ENCODE results near the gene PCNX2. TPM values are rescaled to one million over a fixed set of nuclear protein-coding genes. Genes with fewer than 3 reads are reported as not detected.
A peak's percentile ranks its signal among the peaks of the same experiment; 100 is the strongest.

Gene PCNX2
- total RNA-seq, 2 experiments from 2014 or later = 17.6 to 31.7 TPM

GRCh38 chr1:232999956-233000625, 295.4 kb downstream of the PCNX2 start:
- H3K36me3 Mint-ChIP-seq = peaks cover 46% of the 10 kb centered on the region

GRCh38 chr1:232998646-232999045, 296.9 kb downstream of the PCNX2 start:
- no peak overlapping the region for H3K4me3 Mint-ChIP-seq
- peaks cover 9% of the 10 kb centered on the region for H3K9me3 Mint-ChIP-seq (ENCODE audit: low read depth)
- DNase-seq (no peak), ATAC-seq (no peak)
- H3K4me1 Mint-ChIP-seq = no peaks in the 10 kb centered on the region
- H3K27me3 Mint-ChIP-seq = no peaks in the 10 kb centered on the region
- H3K27ac Mint-ChIP-seq = no peak overlapping the region
- CTCF ChIA-PET = no interaction called here
- peaks cover 58% of the 10 kb centered on the region for H3K36me3 Mint-ChIP-seq

More at GRCh38 chr1:232999956-233000625, 295.4 kb downstream of the PCNX2 start:
- ATAC-seq (no peak), DNase-seq (no peak)
- Mint-ChIP-seq H3K27me3 (no peaks in the 10 kb centered on the region), H3K9me3 (ENCODE audit: low read depth) (peaks cover 2% of the 10 kb centered on the region), H3K4me3 (no peak overlapping the region), H3K27ac (no peak overlapping the region), H3K4me1 (no peaks in the 10 kb centered on the region)
- CTCF ChIA-PET = interaction anchor here (1.3 kb wide), 1 partner anchor 13 kb away, joined by 3 read pairs; no protein-coding TSS in a partner anchor

GRCh38 chr1:232998138-232998537, 297.4 kb downstream of the PCNX2 start:
- CTCF ChIA-PET = no interaction called here
- no peak overlapping the region for H3K4me3 Mint-ChIP-seq
- DNase-seq (no peak), ATAC-seq (no peak)
- no peaks in the 10 kb centered on the region for H3K27me3 Mint-ChIP-seq
- H3K27ac Mint-ChIP-seq = no peak overlapping the region
- no peaks in the 10 kb centered on the region for H3K4me1 Mint-ChIP-seq
- peaks cover 11% of the 10 kb centered on the region for H3K9me3 Mint-ChIP-seq (ENCODE audit: low read depth)
- peaks cover 61% of the 10 kb centered on the region for H3K36me3 Mint-ChIP-seq

- H3K27ac Mint-ChIP-seq = no peak overlapping the region
- H3K36me3 Mint-ChIP-seq = peaks cover 71% of the 10 kb centered on the region
- H3K27me3 Mint-ChIP-seq = no peaks in the 10 kb centered on the region
- ATAC-seq (no peak), DNase-seq (no peak)
- CTCF ChIA-PET = no interaction called here
- H3K4me3 Mint-ChIP-seq = no peak overlapping the region
- H3K4me1 Mint-ChIP-seq = peaks cover 2% of the 10 kb centered on the region
- H3K9me3 Mint-ChIP-seq (ENCODE audit: low read depth) = peaks cover 12% of the 10 kb centered on the region
These were observed 299.4 kb downstream of the PCNX2 start for GRCh38 chr1:232996143-232996542.

- H3K27ac Mint-ChIP-seq = no peak overlapping the region
- H3K9me3 Mint-ChIP-seq (ENCODE audit: low read depth) = peaks cover 12% of the 10 kb centered on the region
- peaks cover 11% of the 10 kb centered on the region for H3K4me1 Mint-ChIP-seq
- no peaks in the 10 kb centered on the region for H3K27me3 Mint-ChIP-seq
- peaks cover 69% of the 10 kb centered on the region for H3K36me3 Mint-ChIP-seq
- CTCF ChIA-PET = no interaction called here
- ATAC-seq = no peak
- H3K4me3 Mint-ChIP-seq = no peak overlapping the region
- DNase-seq = no peak
These were observed 300.3 kb downstream of the PCNX2 start for GRCh38 chr1:232995189-232995588.

GRCh38 chr1:232993555-232993954, 302.0 kb downstream of the PCNX2 start:
- Mint-ChIP-seq H3K9me3 (ENCODE audit: low read depth) (peaks cover 12% of the 10 kb centered on the region), H3K27ac (no peak overlapping the region), H3K36me3 (peaks cover 59% of the 10 kb centered on the region), H3K27me3 (no peaks in the 10 kb centered on the region), H3K4me3 (no peak overlapping the region), H3K4me1 (peaks cover 12% of the 10 kb centered on the region)
- CTCF ChIA-PET = no interaction called here
- DNase-seq = no peak
- ATAC-seq = no peak

GRCh38 chr1:232992227-232992626, 303.3 kb downstream of the PCNX2 start:
- Mint-ChIP-seq H3K27ac (no peak overlapping the region), H3K4me3 (no peak overlapping the region), H3K36me3 (peaks cover 49% of the 10 kb centered on the region), H3K4me1 (peaks cover 12% of the 10 kb centered on the region), H3K27me3 (no peaks in the 10 kb centered on the region), H3K9me3 (ENCODE audit: low read depth) (peaks cover 12% of the 10 kb centered on the region)
- CTCF ChIA-PET = no interaction called here
- DNase-seq = no peak
- no peak for ATAC-seq

- Mint-ChIP-seq H3K27me3 (no peaks in the 10 kb centered on the region), H3K36me3 (peaks cover 41% of the 10 kb centered on the region), H3K9me3 (ENCODE audit: low read depth) (peaks cover 12% of the 10 kb centered on the region), H3K27ac (no peak overlapping the region), H3K4me1 (peaks cover 12% of the 10 kb centered on the region), H3K4me3 (no peak overlapping the region)
- ATAC-seq = no peak
- no peak for DNase-seq
- CTCF ChIA-PET = no interaction called here
These were observed 304.3 kb downstream of the PCNX2 start for GRCh38 chr1:232991238-232991637.

GRCh38 chr1:232990176-232991128, 305.1 kb downstream of the PCNX2 start:
- no peak overlapping the region for H3K4me3 Mint-ChIP-seq
- H3K27me3 Mint-ChIP-seq = no peaks in the 10 kb centered on the region
- peak; percentile 39 for ATAC-seq
- CTCF ChIA-PET = no interaction called here
- H3K27ac Mint-ChIP-seq = no peak overlapping the region
- H3K4me1 Mint-ChIP-seq = peaks cover 12% of the 10 kb centered on the region
- H3K36me3 Mint-ChIP-seq = peaks cover 39% of the 10 kb centered on the region
- peaks cover 12% of the 10 kb centered on the region for H3K9me3 Mint-ChIP-seq (ENCODE audit: low read depth)
- DNase-seq = no peak

GRCh38 chr1:232988572-232989040, 306.9 kb downstream of the PCNX2 start:
- H3K27me3 Mint-ChIP-seq = no peaks in the 10 kb centered on the region
- H3K4me1 Mint-ChIP-seq = peaks cover 12% of the 10 kb centered on the region
- no peak overlapping the region for H3K27ac Mint-ChIP-seq
- peaks cover 6% of the 10 kb centered on the region for H3K9me3 Mint-ChIP-seq (ENCODE audit: low read depth)
- ATAC-seq (no peak), DNase-seq (no peak)
- no peak overlapping the region for H3K4me3 Mint-ChIP-seq
- CTCF ChIA-PET = no interaction called here
- peaks cover 26% of the 10 kb centered on the region for H3K36me3 Mint-ChIP-seq

GRCh38 chr1:232987774-232988140, 307.8 kb downstream of the PCNX2 start:
- no peak for ATAC-seq

GRCh38 chr1:232987046-232987773, 308.3 kb downstream of the PCNX2 start:
- no peaks in the 10 kb centered on the region for H3K9me3 Mint-ChIP-seq (ENCODE audit: low read depth)
- no peaks in the 10 kb centered on the region for H3K27me3 Mint-ChIP-seq
- peaks cover 13% of the 10 kb centered on the region for H3K36me3 Mint-ChIP-seq
- DNase-seq (peak; percentile 23), ATAC-seq (no peak)
- H3K4me3 Mint-ChIP-seq = no peak overlapping the region
- no peak overlapping the region for H3K27ac Mint-ChIP-seq
- H3K4me1 Mint-ChIP-seq = peaks cover 12% of the 10 kb centered on the region
- CTCF ChIA-PET = interaction anchor here (1.6 kb wide), 1 partner anchor 13 kb away, joined by 3 read pairs; no protein-coding TSS in a partner anchor

More at GRCh38 chr1:232987774-232988140, 307.8 kb downstream of the PCNX2 start:
- CTCF ChIA-PET = interaction anchor here (1.6 kb wide), 1 partner anchor 13 kb away, joined by 3 read pairs; no protein-coding TSS in a partner anchor
- no peaks in the 10 kb centered on the region for H3K9me3 Mint-ChIP-seq (ENCODE audit: low read depth)
- H3K36me3 Mint-ChIP-seq = peaks cover 19% of the 10 kb centered on the region
- no peak for DNase-seq
- no peak overlapping the region for H3K4me3 Mint-ChIP-seq
- no peak overlapping the region for H3K27ac Mint-ChIP-seq
- no peaks in the 10 kb centered on the region for H3K27me3 Mint-ChIP-seq
- H3K4me1 Mint-ChIP-seq = peaks cover 12% of the 10 kb centered on the region

- peaks cover 12% of the 10 kb centered on the region for H3K4me1 Mint-ChIP-seq
- no peaks in the 10 kb centered on the region for H3K27me3 Mint-ChIP-seq
- CTCF ChIA-PET = interaction anchor here (1.6 kb wide), 1 partner anchor 14 kb away, joined by 3 read pairs; no protein-coding TSS in a partner anchor
- H3K9me3 Mint-ChIP-seq (ENCODE audit: low read depth) = no peaks in the 10 kb centered on the region
- peaks cover 12% of the 10 kb centered on the region for H3K36me3 Mint-ChIP-seq
- H3K27ac Mint-ChIP-seq = no peak overlapping the region
- DNase-seq = peak; percentile 3
- no peak overlapping the region for H3K4me3 Mint-ChIP-seq
- no peak for ATAC-seq
These were observed 309.0 kb downstream of the PCNX2 start for GRCh38 chr1:232986527-232986922.
